Peyer's patch (tissue), 4 donors: ENCODE measurements around the gene CLASP1. TPM values are rescaled to one million over a fixed set of nuclear protein-coding genes. Genes with fewer than 3 reads are reported as not detected.

ENCODE experiments used
- DNase-seq, 3 donors: peaks; one replicate each; pipeline ENCODE4 v3.0.0-alpha.2; 2017 to 2019
- H3K27ac ChIP-seq, 4 donors: fragments of 200-600 bp; sonication (generic); one replicate each; pipeline ENCODE4 v1.5.1; 2016 to 2019
- H3K27me3 ChIP-seq, 2 donors: fragments of 200-600 bp; sonication (generic); one replicate each; pipeline ENCODE4 v1.5.1; 2019
- H3K36me3 ChIP-seq, 3 donors: fragments of 200-600 bp; sonication (generic); one replicate each; pipeline ENCODE4 v1.5.1; 2016 to 2019
- H3K4me1 ChIP-seq, 4 donors: fragments of 200-600 bp; sonication (generic); one replicate each; pipeline ENCODE4 v1.5.1; 2016 to 2019
- H3K4me3 ChIP-seq, 4 donors: fragments of 200-600 bp; sonication (generic); 1 replicate in 3 of 4; 2 replicates in 1 of 4; pipeline ENCODE4 v1.5.1; 2016 to 2019; ENCODE audit warnings: mild to moderate bottlenecking in 1 of 4
- H3K9me3 ChIP-seq, 4 donors: fragments of 200-600 bp; sonication (generic); one replicate each; pipeline ENCODE4 v1.5.1; 2016 to 2019; ENCODE audit warnings: mild to moderate bottlenecking in 1 of 4
- CTCF ChIP-seq, 6 experiments: fragments of 450-650 bp in 4 of 6; fragments of 200-600 bp in 2 of 6; sonication (generic) in 1 of 6; IDR thresholded peaks; one replicate each; pipeline ENCODE4 v1.5.1; 2017 to 2019; ENCODE audit warnings: antibody characterized with exemption in 6 of 6, mild to moderate bottlenecking in 3 of 6, moderate library complexity in 1 of 6
- POLR2A ChIP-seq, 2 donors: fragments of 450-650 bp; IDR thresholded peaks; one replicate each; pipeline ENCODE4 v1.5.1; 2017; ENCODE audit warnings: antibody characterized with exemption in 2 of 2, mild to moderate bottlenecking in 2 of 2, moderate library complexity in 2 of 2
- total RNA-seq, 4 donors: library from RNA; depleted of rRNA; stranded (reverse); fragments of >200 nt; gene quantifications; one replicate each; pipeline ENCODE4 v1.1.0, GENCODE V29; 2016

The CLASP1 gene
- total RNA-seq, 4 donors from 2014 or later = 30.5 to 130 (median 73.7) TPM

DNA sequence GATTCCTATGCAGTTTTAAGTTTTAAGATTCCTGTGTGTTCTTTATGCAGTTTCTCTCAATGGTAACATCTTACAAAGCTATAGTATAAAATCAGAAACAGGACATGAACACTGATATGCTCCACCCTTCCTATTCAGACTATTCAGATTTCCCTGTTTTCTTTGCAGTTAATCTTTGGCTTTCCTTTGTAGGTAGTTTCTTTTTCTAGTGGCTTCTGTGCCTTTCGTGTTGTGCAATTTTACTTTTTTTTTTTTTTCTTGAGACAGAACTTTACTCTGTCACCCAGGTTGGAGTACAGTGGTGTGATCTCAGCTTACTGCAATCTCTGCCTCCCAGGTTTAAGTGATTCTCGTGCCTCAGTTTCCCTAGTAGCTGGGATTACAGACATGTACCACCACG is 213.5 kb downstream of the CLASP1 start:
- Histone ChIP-seq H3K27ac (no peak overlapping the region), H3K4me3 (no peak overlapping the region), H3K27me3 (no peaks in the 10 kb centered on the region), H3K36me3 (peaks cover 0 to 8% (median 0%) of the 10 kb centered on the region in 3 donors), H3K9me3 (no peaks in the 10 kb centered on the region), H3K4me1 (no peaks in the 10 kb centered on the region)
- TF ChIP-seq CTCF (IDR thresholded peaks at IDR 0.05) = no peak
- TF ChIP-seq POLR2A (IDR thresholded peaks at IDR 0.05) = no peak
- DNase-seq = no peak

DNA sequence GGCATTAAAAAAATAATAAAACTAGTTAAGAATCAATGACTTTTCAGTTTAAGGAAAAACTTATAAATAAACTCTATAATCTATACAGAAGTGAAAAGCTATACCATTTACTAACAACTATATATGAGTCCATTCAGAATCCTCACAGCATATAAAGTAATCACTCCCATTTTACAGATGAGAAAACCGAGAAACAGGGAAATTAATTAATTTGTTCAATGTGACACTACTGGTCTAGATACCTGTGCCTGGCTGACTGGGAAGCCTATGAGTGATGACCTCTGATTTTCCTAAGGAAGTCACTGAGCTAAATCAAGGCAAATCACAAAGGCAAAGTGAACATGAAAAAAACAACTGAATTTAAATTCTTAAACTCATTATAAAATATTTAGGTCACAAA is 218.0 kb downstream of the CLASP1 start:
- TF ChIP-seq CTCF (IDR thresholded peaks at IDR 0.05) (no peak), POLR2A (IDR thresholded peaks at IDR 0.05) (no peak)
- Histone ChIP-seq H3K36me3 (peaks cover 0 to 30% (median 0%) of the 10 kb centered on the region in 3 donors), H3K4me3 (no peak overlapping the region), H3K9me3 (no peaks in the 10 kb centered on the region), H3K27me3 (no peaks in the 10 kb centered on the region), H3K27ac (no peak overlapping the region), H3K4me1 (no peaks in the 10 kb centered on the region)
- DNase-seq = no peak

- H3K27ac ChIP-seq = no peak overlapping the region
- H3K27me3 ChIP-seq = no peaks in the 10 kb centered on the region
- H3K4me3 ChIP-seq = no peak overlapping the region
- no peaks in the 10 kb centered on the region for H3K4me1 ChIP-seq
- no peak for DNase-seq
- TF ChIP-seq CTCF (IDR thresholded peaks at IDR 0.05) (no peak), POLR2A (IDR thresholded peaks at IDR 0.05) (no peak)
- H3K9me3 ChIP-seq = no peaks in the 10 kb centered on the region
- H3K36me3 ChIP-seq = peaks cover 0 to 30% (median 0%) of the 10 kb centered on the region in 3 donors
Measured at GRCh38 chr2:121429927-121430520, 219.2 kb downstream of the CLASP1 start.

GRCh38 chr2:121429119-121429903 is 220.0 kb downstream of the CLASP1 start:
- Histone ChIP-seq H3K9me3 (no peaks in the 10 kb centered on the region), H3K27ac (no peak overlapping the region), H3K4me3 (no peak overlapping the region), H3K4me1 (no peaks in the 10 kb centered on the region), H3K27me3 (no peaks in the 10 kb centered on the region), H3K36me3 (peaks cover 0 to 36% (median 0%) of the 10 kb centered on the region in 3 donors)
- TF ChIP-seq POLR2A (IDR thresholded peaks at IDR 0.05) = no peak
- TF ChIP-seq CTCF (IDR thresholded peaks at IDR 0.05) = no peak
- no peak for DNase-seq

DNA sequence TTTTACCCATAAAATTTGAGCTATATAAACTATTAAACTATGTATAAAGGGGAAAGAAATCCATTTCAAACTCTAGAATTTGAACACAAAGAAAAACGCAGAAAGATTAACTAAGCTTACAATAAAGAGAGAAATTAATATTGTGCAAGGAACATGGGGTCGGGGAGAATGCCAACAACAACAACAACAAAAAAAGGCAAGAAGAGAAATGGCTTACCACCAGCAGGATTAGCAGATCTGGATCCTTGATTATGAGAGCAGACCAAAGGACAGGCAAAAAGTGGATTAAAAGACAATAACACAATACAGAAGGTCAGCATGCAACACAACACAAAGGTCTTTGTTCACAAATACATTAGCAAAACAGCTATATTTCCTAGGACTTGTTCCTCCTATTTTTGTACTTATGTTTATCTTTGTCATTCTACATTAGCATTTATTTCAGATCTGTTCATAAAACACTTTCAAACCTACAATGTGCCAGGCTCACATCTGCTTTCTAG is 222.0 kb downstream of the CLASP1 start:
- Histone ChIP-seq H3K4me1 (no peaks in the 10 kb centered on the region), H3K9me3 (no peaks in the 10 kb centered on the region), H3K4me3 (no peak overlapping the region), H3K27me3 (no peaks in the 10 kb centered on the region), H3K36me3 (peaks cover 0 to 44% (median 0%) of the 10 kb centered on the region in 3 donors), H3K27ac (no peak overlapping the region)
- DNase-seq = no peak
- TF ChIP-seq CTCF (IDR thresholded peaks at IDR 0.05) = no peak
- TF ChIP-seq POLR2A (IDR thresholded peaks at IDR 0.05) = no peak
